ENCODE measurements around the gene PPP1R12C. TPM values are rescaled to one million over a fixed set of nuclear protein-coding genes. Genes with fewer than 3 reads are reported as not detected.

Gene PPP1R12C
- total RNA-seq, 1 experiment from 2014 or later: 79.9 TPM

DNA sequence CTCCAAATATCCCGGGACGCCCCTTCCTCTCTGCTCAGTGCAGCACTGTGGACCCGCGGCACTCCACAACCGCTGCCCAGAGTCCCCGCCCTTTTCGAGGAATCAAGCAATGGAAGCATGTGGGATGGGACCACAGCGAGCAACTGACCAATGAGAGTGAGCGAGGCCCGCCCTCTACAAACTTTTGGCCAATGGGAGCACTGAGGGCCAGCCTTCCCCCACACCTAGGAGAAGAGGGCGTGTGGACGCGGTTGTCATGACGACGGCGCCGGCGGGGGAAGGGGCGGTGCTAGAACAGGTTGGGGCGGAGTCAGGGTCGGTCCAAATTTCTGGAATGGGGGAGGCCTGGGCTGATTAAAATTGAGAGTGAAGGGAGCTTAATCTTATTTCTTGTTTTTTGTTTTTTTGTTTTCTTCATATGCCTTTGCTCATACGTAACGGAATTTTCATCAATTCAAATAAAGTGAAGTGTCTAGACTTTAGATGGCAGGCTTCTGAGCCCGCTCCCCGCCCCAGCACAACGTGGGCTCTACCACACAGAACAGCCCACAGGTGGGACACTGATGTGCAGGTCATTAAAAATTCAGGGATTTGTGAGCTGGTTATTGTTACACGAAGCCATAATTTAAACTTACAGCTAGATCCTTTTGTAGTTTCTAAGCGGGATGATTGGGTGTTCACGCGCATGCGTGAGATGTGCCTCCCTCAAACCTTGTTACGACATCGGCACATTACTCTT, 49.3 kb upstream of the PPP1R12C start, which contains the start of gene DNAAF3:
Gene DNAAF3 (minus strand): TSS at position 84 of the 739 bp plus-strand sequence. CDS start 200 bp downstream, outside the sequence.
- peak within 1 kb of the TSS; percentile 85 to 95 for H3K4me3 Mint-ChIP-seq
- H2BK20ac ChIP-seq (ENCODE audit: low read depth, low read length, poor library complexity, severe bottlenecking): no peak within 1 kb of the TSS
- H3K18ac ChIP-seq (ENCODE audit: insufficient read length, low read depth, low read length): no peak within 1 kb of the TSS
- H3K9me3 ChIP-seq (ENCODE audit: control insufficient read depth, low read depth, low read length): no peaks in the 10 kb centered on the region
- H4K5ac ChIP-seq (ENCODE audit: insufficient read length, low read depth, low read length): no peak within 1 kb of the TSS
- no CpG with 5 or more reads among the region's 33 CpGs for WGBS (ENCODE audit: extremely low coverage, insufficient read length, low lambda C conversion rate)
- no peak within 1 kb of the TSS for H3K56ac ChIP-seq (ENCODE audit: insufficient read length, low read depth, low read length)
- no peak within 1 kb of the TSS for H3K4ac ChIP-seq (ENCODE audit: low read depth, low read length)
- H3K79me1 ChIP-seq (ENCODE audit: insufficient read depth, low read depth, low read length, poor library complexity, severe bottlenecking): no peaks in the 10 kb centered on the region
- H4K91ac ChIP-seq (ENCODE audit: insufficient read length, low read depth, low read length): no peak within 1 kb of the TSS
- H3K4me1 ChIP-seq (ENCODE audit: insufficient read depth, low read length): no peaks in the 10 kb centered on the region
- H3K23me2 ChIP-seq (ENCODE audit: insufficient read length, low read depth, low read length, poor library complexity, severe bottlenecking): peaks cover 8% of the 10 kb centered on the region
- peak; percentile 98 for DNase-seq
- no peak within 1 kb of the TSS for H2AFZ ChIP-seq (ENCODE audit: low read length)
- no peak within 1 kb of the TSS for H3T11ph ChIP-seq (ENCODE audit: low read length)
- peaks cover 40% of the 10 kb centered on the region for H3K27me3 Mint-ChIP-seq (ENCODE audit: low read depth)
- no peak within 1 kb of the TSS for H3K14ac ChIP-seq (ENCODE audit: insufficient read depth, low read length)
- H3K9me3 Mint-ChIP-seq: peaks cover 1 to 2% of the 10 kb centered on the region in 2 experiments; a peak in 3 of 5 replicates
- peaks cover 8 to 14% of the 10 kb centered on the region in 2 experiments for H3K4me1 Mint-ChIP-seq
- H3K27me3 ChIP-seq (ENCODE audit: insufficient read depth, low read length): no peaks in the 10 kb centered on the region; the same call in 1 of the 2 replicates
- no peak within 1 kb of the TSS for H3K23ac ChIP-seq (ENCODE audit: insufficient read length, low read depth, low read length)
- no peak within 1 kb of the TSS for H3K9ac ChIP-seq (ENCODE audit: extremely low read depth, insufficient read length, low read length)
- H3K4me2 ChIP-seq (ENCODE audit: insufficient read depth, insufficient read length, low read length): peak within 1 kb of the TSS; percentile 68
- no peak within 1 kb of the TSS for H2BK12ac ChIP-seq (ENCODE audit: insufficient read length, low read depth, low read length)
- no peaks in the 10 kb centered on the region for H3K79me2 ChIP-seq (ENCODE audit: insufficient read depth, low read length)
- no peak within 1 kb of the TSS for H2BK5ac ChIP-seq (ENCODE audit: insufficient read length, low read length)
- no peak within 1 kb of the TSS for H2BK120ac ChIP-seq (ENCODE audit: low read depth, low read length, poor library complexity, severe bottlenecking)
- no peaks in the 10 kb centered on the region; a peak in 2 of 7 replicates for H3K36me3 Mint-ChIP-seq (ENCODE audit: insufficient read depth in 1 of 3, low read depth in 3 of 3)
- no peak within 1 kb of the TSS for H2BK15ac ChIP-seq (ENCODE audit: low read depth, low read length)
- TF ChIP-seq CTCF (conservative IDR thresholded peaks at IDR 0.05): no peak
- H3K27ac ChIP-seq (ENCODE audit: insufficient read length, low read depth, low read length): no peak within 1 kb of the TSS
- no peaks in the 10 kb centered on the region for H4K20me1 ChIP-seq (ENCODE audit: control insufficient read depth, insufficient read depth, insufficient read length)
- no peak within 1 kb of the TSS for H2AK5ac ChIP-seq (ENCODE audit: insufficient read length, low read length)
- no peak within 1 kb of the TSS for H4K8ac ChIP-seq (replicated peaks; ENCODE audit: insufficient read length, low read depth, low read length)
- H3K27ac Mint-ChIP-seq: peak within 1 kb of the TSS; percentile 97 to 99 (median 99)

Data from H9 (cell line).